GM21526 (cell line): Measurements from ENCODE around the gene OGG1.

Experiments used
- ATAC-seq: cut with Tn5 transposase; IDR thresholded peaks from one replicate; pipeline ENCODE4 v1.9.1; 2021; ENCODE audit warnings: moderate library complexity; ENCODE audit not compliant: unreplicated experiment, low FRiP score

The OGG1 gene

DNA sequence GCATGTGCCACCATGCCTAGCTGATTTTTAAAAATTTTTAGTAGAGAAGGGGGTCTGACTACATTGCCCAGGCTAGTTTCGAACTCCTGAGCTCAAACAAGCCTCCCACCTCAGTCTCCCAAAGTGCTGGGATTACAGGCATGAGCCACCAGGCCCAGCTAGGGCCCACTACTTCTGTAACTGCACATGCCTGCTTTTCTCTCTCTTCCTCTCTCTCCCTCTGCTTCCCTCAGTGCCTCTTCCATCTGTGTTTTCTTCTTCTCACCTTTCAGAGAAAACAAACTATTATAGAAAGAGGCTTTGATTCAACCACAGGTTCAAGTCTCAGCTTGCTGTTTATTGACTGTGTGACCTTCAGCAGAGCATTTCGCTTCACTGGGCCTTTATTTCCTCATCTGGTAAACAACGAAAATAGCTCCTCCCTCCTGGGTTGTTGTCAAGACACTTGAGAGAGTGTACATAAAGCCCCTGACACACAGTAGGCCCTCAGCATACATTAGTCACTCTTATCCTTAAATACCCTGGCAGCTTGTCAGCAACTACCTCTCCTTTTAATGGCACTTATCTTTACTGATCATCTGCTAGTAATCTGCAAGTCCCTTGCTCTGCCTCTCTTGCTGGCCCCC, 32.3 kb downstream of the OGG1 start:
- no peak for ATAC-seq

- no peak for ATAC-seq
Measured at GRCh38 chr3:9782770-9783169, 33.0 kb downstream of the OGG1 start.

GRCh38 chr3:9783954-9784353, 34.2 kb downstream of the OGG1 start:
- no peak for ATAC-seq

DNA sequence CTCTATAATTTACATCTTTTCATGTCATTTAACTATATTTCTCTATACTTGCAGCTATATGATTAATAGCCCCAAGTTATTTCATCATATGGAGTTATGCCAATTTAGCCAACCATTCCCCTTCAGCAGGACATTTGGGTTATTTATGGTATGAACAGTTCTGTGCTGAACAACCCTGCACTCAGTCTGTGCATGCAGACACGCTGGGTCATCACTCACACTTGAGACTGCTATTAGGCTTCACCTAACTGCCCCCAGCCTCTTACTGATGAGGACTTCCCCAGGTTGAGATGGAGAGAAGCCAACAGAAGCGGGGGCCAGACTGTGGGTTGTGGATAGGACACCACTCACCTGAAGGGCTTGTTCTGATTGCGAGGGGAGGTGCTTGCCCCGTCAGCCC, 35.2 kb downstream of the OGG1 start:
- no peak for ATAC-seq

- no peak for ATAC-seq
Measured at GRCh38 chr3:9785602-9786001, 35.9 kb downstream of the OGG1 start.

DNA sequence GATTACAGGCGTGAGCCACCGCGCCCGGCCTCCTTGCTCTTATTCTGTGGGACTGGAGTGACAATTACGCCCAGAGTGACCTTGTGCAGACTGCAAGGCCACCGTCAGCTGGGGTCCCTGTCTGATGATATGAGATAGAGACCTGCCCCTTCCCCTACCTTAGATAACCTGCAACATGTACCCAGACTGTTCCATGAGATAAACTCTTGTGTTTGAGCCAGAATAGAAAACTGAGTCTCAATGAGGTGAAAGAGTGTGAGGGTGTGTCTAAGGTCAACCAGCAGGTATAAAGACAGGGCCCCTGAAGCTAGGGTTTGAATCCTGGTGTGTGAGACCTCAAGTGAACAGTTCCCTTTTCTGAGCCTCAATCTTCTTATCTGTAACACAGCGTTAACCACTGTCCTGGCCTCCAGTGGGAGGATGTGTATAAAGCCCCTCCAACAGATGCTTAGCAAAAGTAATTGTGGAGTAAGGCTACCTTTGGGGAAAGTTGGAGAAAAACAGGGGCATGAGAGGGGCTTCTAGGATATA, 36.5 kb downstream of the OGG1 start:
- no peak for ATAC-seq

- no peak for ATAC-seq
Measured at GRCh38 chr3:9786825-9787669, 37.3 kb downstream of the OGG1 start.

- no peak for ATAC-seq
Measured at GRCh38 chr3:9787714-9788113, 38.0 kb downstream of the OGG1 start.

DNA sequence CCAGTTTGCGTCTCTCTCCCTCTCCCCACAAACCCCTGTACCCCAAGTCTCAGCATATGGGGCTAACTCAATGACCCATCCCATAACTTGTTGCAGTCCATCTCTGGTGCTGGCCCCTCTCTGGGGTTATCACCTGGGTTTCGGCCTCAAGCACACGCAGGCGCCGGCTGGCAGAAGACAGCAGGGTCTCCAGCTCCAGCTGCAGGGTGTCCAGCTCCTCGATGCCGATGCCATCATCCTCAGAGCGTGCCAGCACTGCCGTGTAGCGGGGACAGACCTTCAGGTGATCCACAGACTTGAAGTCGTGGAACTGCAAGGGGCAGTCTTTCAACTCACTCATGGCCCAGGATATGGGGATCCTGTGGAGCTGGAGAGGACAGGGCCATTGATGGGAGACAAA, 41.4 kb downstream of the OGG1 start:
- no peak for ATAC-seq

- no peak for ATAC-seq
Measured at GRCh38 chr3:9791790-9792404, 42.1 kb downstream of the OGG1 start.

DNA sequence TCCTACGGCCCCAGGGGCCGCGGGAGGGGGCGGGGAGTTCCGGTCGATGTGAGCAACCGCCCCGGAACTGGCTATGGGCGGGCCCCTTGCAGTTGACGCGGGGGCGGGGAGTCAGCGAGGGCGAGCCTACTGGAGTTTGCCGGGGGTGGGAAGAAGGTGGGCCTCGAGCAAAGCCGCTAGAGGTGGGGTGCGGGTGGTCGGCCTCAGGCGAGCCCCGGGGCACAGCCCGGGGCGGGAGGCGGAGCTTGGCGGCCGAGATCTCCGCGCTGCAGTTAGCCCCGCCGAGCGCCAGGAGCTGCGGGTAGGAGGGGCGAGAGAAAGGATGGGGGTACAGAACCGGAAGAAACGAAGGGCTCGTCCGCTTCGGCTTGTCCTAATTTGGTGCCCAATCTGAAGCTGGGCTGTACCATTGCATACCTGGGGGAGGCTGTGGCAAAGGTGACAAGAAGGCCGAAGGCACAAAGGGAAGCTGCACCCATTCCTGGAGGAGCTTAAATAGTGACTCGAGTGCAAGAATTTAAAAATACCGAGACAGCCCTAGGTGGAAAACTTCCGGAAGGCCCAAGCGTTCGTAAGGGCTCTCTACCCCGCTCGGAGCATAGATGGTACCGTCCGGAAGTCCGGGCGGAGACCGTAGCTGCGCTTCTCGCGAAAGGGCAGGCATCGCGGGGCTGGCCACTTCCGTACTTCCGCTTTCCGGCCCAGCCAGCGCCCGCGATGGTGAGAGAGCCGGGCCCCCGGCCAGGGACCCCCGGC, 42.8 kb downstream of the OGG1 start, which contains the start of the genes ARPC4 and TADA3:
Gene ARPC4, plus strand, starts transcription at position 678 of the 756 bp plus-strand sequence. Its CDS starts 40 bp downstream, at position 718.
Gene TADA3, minus strand, starts transcription at position 69 of the 756 bp plus-strand sequence. CDS start 1,007 bp downstream, outside the sequence.
- ATAC-seq, result peak; percentile 79

DNA sequence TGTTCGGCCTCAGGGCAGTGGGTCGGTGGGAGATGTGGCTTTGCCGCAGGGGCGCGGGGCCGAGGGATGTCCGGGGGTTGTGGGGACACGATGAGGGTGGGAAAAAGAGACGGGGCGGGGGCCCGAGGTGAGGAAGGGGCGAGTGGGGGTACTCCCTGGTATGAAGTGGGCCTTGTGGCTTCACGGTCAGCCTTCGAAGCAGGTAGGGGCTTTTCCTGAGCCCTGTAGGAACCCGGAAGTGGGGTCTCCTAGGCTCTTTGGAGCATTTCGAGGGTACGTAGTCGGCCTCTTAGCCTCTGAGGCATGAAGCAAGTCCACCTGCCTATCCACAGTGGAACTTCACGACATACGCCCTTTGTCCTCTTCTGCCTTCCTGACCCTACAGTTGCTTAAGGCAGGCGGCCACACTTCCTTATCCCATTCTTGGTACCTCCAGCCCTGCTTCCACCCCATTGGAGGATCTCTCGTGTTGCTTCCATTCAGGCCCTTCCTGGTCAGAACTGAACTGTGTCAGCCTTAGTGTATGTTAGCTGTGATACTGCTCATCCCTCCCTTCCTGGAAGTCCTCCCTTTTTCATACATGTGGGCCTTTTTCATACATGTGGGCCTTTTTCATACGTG, 43.5 kb downstream of the OGG1 start:
- ATAC-seq, result no peak

GRCh38 chr3:9794400-9794799, 44.6 kb downstream of the OGG1 start:
- no peak for ATAC-seq

DNA sequence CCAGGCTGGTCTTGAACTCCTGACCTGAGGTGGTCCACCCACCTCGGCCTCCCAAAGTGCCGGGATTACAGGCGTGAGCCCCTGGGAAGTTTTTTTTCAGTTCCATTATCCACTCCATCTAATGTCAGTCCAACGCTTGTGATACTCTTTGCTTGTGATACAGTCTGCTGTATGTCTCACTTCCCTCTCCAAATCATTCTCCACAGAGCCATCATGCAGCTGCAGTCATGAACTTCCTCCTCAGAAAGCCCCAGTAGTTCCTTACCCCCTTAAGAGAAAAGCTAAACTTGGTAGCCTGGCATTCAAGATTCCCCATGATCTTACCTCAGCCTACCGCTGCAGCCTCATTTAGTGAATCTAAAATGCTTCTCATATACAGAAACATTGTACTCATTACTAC, 45.5 kb downstream of the OGG1 start:
- ATAC-seq, result no peak

- no peak for ATAC-seq
Measured at GRCh38 chr3:9797196-9797945, 47.6 kb downstream of the OGG1 start.

- no peak for ATAC-seq
Measured at GRCh38 chr3:9800529-9800928, 50.8 kb downstream of the OGG1 start.

DNA sequence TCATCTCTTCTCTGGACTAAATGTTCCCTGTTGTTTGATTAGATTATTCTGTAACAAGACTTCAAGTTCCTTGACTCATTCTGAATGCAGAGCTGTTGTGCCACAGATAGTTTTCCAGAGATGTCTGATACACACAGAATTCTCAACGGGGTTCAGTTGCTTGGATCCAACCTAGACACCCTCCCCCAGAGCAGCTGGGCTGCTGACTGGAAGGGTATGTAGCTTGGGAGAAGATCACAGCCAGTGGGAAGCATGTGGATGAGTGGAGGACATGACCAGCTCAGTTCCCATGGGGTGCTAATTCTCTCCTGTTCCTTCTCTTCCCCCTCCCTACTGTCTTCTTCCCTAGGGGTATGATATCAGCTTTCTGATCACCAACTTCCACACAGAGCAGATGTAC, 53.7 kb downstream of the OGG1 start:
- no peak for ATAC-seq

DNA sequence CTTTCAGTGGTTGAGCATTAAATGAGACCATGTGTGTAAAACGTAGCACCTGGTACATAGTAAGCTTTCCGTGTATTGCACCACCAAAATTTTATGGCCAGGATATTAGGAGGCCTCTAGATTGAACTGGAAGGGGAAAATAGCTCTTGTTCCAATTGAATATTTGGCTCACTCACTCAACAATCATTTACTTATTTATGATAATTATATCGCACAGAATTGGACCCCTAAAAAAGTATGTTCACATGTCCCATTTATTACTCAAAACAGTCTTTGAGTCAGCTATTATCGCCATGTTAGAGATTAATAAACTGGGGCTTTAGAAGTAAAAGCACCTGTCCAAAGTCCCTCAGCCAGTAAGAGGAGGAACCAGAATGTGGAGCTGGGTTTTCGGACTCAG, 55.2 kb downstream of the OGG1 start:
- ATAC-seq, result no peak

- no peak for ATAC-seq
Measured at GRCh38 chr3:9806137-9806536, 56.4 kb downstream of the OGG1 start.
